Neural cell (in vitro differentiated cells): ENCODE results near the gene DOK4.

ENCODE experiments used
- EP300 ChIP-seq: fragments of 450-650 bp; conservative IDR thresholded peaks from 2 replicates; pipeline ENCODE4 v1.6.1; 2014; ENCODE audit warnings: antibody characterized with exemption, mild to moderate bottlenecking, moderate library complexity; ENCODE audit not compliant: poor library complexity, severe bottlenecking
- EZH2 ChIP-seq: fragments of 200-600, 300-800 bp; shearing (Covaris generic), sonication (generic); IDR thresholded peaks from 2 replicates; pipeline ENCODE4 v1.6.1; 2014; ENCODE audit warnings: antibody characterized with exemption, low read length, borderline replicate concordance, mild to moderate bottlenecking; ENCODE audit not compliant: insufficient read depth, poor library complexity, severe bottlenecking
- MXI1 ChIP-seq: fragments of 450-650 bp; conservative IDR thresholded peaks from 2 replicates; pipeline ENCODE4 v1.6.1; 2014; ENCODE audit warnings: antibody characterized with exemption, mild to moderate bottlenecking; ENCODE audit not compliant: poor library complexity, severe bottlenecking
- POLR2AphosphoS5 ChIP-seq: IDR thresholded peaks from 2 replicates; pipeline ENCODE4 v1.6.1; 2012
- TAF1 ChIP-seq: IDR thresholded peaks from 2 replicates; pipeline ENCODE4 v1.6.1; 2012; ENCODE audit warnings: low read depth
- TF ChIP-seq, protein P1 (sequence below): fragments of 450-650 bp; IDR thresholded peaks from 2 replicates; pipeline ENCODE4 v1.5.1; 2014; ENCODE audit warnings: antibody characterized with exemption, mild to moderate bottlenecking, moderate library complexity; ENCODE audit not compliant: poor library complexity, severe bottlenecking
- TF ChIP-seq, protein P2 (sequence below): IDR thresholded peaks from 2 replicates; pipeline ENCODE4 v1.6.1; 2012; ENCODE audit warnings: borderline replicate concordance

DNA sequence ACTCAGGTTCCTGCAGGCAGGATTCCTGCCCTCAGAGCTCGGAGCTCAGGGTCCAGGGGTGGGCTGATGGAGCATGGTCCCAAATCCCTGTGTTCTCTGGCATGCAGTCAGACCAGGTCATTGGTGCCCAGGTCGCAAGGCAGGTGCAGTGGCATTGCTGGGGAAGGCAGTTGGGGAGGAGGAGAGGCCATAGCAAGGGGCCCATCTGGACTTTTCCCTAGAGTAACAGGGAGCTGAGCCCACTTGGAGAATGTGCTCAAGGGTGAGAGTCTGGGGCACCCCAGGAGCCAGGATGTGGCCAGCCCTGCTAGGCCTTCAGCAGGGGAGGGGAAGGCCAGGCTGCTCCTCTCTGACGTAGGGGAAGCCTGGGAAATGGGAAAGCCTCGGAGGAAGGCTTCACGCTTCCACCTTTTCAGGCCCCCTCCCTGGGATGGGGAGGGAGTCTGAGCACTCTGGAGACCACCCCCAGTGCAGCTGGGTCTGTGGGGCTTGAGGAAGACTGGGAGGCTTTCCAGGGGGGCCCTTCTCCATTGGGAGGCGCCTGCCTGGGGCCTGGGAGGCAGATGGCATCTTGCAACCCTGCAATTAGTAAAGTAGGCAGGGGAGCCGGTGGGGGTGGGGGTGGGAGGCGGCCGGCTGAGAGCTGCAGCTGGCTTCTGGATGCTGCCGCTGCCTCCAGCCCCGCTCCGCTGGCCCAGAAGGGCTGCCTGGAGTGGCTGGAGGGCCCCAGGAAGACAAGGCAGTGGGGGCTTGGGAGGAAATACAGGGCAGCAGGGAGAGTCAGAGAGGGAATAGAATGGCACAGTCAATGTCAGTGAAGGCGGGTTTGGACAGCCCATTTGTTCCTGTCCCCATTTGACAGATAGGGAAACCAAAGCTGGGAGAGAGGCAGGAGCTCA lies 21.1 kb upstream of the DOK4 start:
- TF ChIP-seq, protein P1, sequence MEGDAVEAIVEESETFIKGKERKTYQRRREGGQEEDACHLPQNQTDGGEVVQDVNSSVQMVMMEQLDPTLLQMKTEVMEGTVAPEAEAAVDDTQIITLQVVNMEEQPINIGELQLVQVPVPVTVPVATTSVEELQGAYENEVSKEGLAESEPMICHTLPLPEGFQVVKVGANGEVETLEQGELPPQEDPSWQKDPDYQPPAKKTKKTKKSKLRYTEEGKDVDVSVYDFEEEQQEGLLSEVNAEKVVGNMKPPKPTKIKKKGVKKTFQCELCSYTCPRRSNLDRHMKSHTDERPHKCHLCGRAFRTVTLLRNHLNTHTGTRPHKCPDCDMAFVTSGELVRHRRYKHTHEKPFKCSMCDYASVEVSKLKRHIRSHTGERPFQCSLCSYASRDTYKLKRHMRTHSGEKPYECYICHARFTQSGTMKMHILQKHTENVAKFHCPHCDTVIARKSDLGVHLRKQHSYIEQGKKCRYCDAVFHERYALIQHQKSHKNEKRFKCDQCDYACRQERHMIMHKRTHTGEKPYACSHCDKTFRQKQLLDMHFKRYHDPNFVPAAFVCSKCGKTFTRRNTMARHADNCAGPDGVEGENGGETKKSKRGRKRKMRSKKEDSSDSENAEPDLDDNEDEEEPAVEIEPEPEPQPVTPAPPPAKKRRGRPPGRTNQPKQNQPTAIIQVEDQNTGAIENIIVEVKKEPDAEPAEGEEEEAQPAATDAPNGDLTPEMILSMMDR: no peak
- TF ChIP-seq POLR2AphosphoS5 (no peak), MXI1 (no peak), EZH2 (no peak), TAF1 (no peak), EP300 (no peak)
- TF ChIP-seq, protein P2, sequence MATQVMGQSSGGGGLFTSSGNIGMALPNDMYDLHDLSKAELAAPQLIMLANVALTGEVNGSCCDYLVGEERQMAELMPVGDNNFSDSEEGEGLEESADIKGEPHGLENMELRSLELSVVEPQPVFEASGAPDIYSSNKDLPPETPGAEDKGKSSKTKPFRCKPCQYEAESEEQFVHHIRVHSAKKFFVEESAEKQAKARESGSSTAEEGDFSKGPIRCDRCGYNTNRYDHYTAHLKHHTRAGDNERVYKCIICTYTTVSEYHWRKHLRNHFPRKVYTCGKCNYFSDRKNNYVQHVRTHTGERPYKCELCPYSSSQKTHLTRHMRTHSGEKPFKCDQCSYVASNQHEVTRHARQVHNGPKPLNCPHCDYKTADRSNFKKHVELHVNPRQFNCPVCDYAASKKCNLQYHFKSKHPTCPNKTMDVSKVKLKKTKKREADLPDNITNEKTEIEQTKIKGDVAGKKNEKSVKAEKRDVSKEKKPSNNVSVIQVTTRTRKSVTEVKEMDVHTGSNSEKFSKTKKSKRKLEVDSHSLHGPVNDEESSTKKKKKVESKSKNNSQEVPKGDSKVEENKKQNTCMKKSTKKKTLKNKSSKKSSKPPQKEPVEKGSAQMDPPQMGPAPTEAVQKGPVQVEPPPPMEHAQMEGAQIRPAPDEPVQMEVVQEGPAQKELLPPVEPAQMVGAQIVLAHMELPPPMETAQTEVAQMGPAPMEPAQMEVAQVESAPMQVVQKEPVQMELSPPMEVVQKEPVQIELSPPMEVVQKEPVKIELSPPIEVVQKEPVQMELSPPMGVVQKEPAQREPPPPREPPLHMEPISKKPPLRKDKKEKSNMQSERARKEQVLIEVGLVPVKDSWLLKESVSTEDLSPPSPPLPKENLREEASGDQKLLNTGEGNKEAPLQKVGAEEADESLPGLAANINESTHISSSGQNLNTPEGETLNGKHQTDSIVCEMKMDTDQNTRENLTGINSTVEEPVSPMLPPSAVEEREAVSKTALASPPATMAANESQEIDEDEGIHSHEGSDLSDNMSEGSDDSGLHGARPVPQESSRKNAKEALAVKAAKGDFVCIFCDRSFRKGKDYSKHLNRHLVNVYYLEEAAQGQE: no peak
